KMS-11 (cell line): ENCODE measurements around the gene PDHX.

ENCODE experiments used
- H2AFZ ChIP-seq: fragments of 200-600 bp; sonication (generic); 2 replicates; pipeline ENCODE4 v1.6.1; 2016; ENCODE audit warnings: antibody characterized with exemption, mixed run types, low read depth
- H3K27ac ChIP-seq: fragments of 200-600 bp; sonication (generic); 2 replicates; pipeline ENCODE4 v1.6.1; 2016; ENCODE audit warnings: mild to moderate bottlenecking, mixed run types
- H3K27me3 ChIP-seq: fragments of 200-600 bp; sonication (generic); 2 replicates; pipeline ENCODE4 v1.6.1; 2017; ENCODE audit warnings: mild to moderate bottlenecking, low read depth, mixed run types, moderate library complexity; ENCODE audit not compliant: insufficient read depth
- H3K36me3 ChIP-seq: fragments of 200-600 bp; sonication (generic); 2 replicates; pipeline ENCODE4 v1.6.1; 2017; ENCODE audit warnings: mild to moderate bottlenecking, mixed run types; ENCODE audit not compliant: insufficient read depth
- H3K4me1 ChIP-seq: fragments of 200-600 bp; sonication (generic); 2 replicates; pipeline ENCODE4 v1.6.1; 2016; ENCODE audit warnings: mild to moderate bottlenecking, low read depth, mixed run types; ENCODE audit not compliant: poor library complexity, severe bottlenecking
- H3K4me2 ChIP-seq: fragments of 200-600 bp; sonication (generic); 2 replicates; pipeline ENCODE4 v1.7.0; 2016; ENCODE audit warnings: mild to moderate bottlenecking, mixed run types
- H3K4me3 ChIP-seq: fragments of 200-600 bp; sonication (generic); IDR thresholded peaks from 2 replicates; pipeline ENCODE4 v1.6.1; 2017; ENCODE audit warnings: low read depth, low read length, mixed read lengths; ENCODE audit not compliant: insufficient read depth
- H3K79me2 ChIP-seq: fragments of 200-600 bp; sonication (generic); 2 replicates; pipeline ENCODE4 v1.6.1; 2016; ENCODE audit warnings: low read depth, mixed run types; ENCODE audit not compliant: insufficient read depth
- H3K9ac ChIP-seq: fragments of 200-600 bp; sonication (generic); 2 replicates; pipeline ENCODE4 v1.6.1; 2016; ENCODE audit warnings: mild to moderate bottlenecking, mixed run types
- H4K20me1 ChIP-seq: fragments of 200-600 bp; sonication (generic); 2 replicates; pipeline ENCODE4 v1.6.1; 2016; ENCODE audit warnings: mild to moderate bottlenecking, mixed run types; ENCODE audit not compliant: insufficient read depth
- CTCF ChIP-seq: fragments of 200-600 bp; sonication (generic); conservative IDR thresholded peaks from 2 replicates; pipeline ENCODE4 v1.6.1; 2017; ENCODE audit warnings: low read depth, mild to moderate bottlenecking, antibody characterized with exemption, low read length, moderate library complexity, mixed read lengths

The PDHX gene

DNA sequence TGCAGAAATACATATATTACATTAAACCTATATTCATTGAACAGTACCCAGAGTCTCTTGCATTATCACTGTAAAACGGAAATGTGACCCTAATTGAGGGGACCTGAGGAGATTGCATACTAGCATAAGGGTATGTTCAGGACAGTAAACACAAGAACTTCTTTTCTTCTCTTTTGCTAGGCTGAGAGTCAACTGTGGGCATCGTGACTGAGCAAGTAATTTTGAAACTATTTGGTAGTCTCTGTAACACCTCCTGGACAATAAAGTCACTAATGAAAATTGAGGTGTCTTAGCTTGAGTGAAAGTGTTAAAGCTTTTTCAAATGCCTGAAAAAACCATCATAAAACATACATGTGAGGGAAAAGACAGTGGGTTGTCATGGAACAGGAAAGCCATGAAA lies 90.9 kb downstream of the PDHX start:
- H3K36me3 ChIP-seq = no peaks in the 10 kb centered on the region
- H3K4me3 ChIP-seq = no peak overlapping the region
- no peak overlapping the region for H2AFZ ChIP-seq
- H3K79me2 ChIP-seq = no peaks in the 10 kb centered on the region
- H3K27ac ChIP-seq = no peak overlapping the region
- no peaks in the 10 kb centered on the region for H4K20me1 ChIP-seq
- no peaks in the 10 kb centered on the region for H3K27me3 ChIP-seq
- TF ChIP-seq CTCF = no peak
- H3K4me1 ChIP-seq = peaks cover 34% of the 10 kb centered on the region
- no peak overlapping the region for H3K9ac ChIP-seq
- H3K4me2 ChIP-seq = no peak overlapping the region

DNA sequence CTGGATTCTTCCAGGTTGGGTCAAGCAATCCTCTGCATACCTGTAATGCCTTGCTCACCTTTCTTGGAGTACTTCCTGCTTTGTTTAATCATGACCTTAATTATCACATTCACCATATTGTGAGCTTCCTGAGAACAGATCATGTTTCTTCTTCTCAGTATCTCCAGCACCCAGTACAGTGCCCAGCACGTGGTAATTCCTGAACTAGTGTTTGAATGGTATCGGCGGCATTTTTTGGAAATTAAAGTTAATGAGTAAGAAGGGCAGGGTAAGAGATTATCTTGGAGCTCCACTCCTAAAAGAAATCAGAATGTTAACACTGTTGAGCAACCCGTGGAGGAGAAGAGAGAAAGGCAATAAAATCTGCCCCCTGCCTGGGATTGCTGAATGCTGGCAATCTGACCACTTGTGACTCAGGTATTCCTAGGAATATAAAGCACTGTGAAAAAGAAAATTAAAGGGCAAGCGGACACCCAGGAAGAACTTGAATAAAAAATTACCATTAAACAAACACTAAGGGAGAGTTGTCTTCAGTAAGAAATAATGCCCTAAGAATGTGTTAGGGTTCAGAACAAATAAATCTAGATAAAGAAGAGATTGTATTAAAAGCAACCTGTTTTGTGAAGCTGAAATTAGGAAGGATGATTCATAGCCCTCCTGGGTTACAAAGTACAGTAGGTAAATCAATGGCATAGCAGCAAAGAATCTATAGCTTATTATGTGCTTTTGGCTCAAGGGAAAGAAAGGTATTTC lies 92.9 kb downstream of the PDHX start:
- H3K4me1 ChIP-seq = peaks cover 44% of the 10 kb centered on the region
- H3K79me2 ChIP-seq = no peaks in the 10 kb centered on the region
- no peaks in the 10 kb centered on the region for H4K20me1 ChIP-seq
- TF ChIP-seq CTCF = no peak
- no peak overlapping the region for H3K4me2 ChIP-seq
- H2AFZ ChIP-seq = no peak overlapping the region
- H3K9ac ChIP-seq = no peak overlapping the region
- no peak overlapping the region for H3K4me3 ChIP-seq
- H3K27me3 ChIP-seq = no peaks in the 10 kb centered on the region
- H3K36me3 ChIP-seq = no peaks in the 10 kb centered on the region
- no peak overlapping the region for H3K27ac ChIP-seq

GRCh38 chr11:35009944-35010342 lies 93.5 kb downstream of the PDHX start:
- Histone ChIP-seq H3K36me3 (no peaks in the 10 kb centered on the region), H3K79me2 (no peaks in the 10 kb centered on the region), H3K27me3 (no peaks in the 10 kb centered on the region), H3K4me3 (no peak overlapping the region), H3K4me1 (peaks cover 48% of the 10 kb centered on the region), H3K9ac (no peak overlapping the region), H3K4me2 (no peak overlapping the region), H4K20me1 (no peaks in the 10 kb centered on the region), H3K27ac (no peak overlapping the region), H2AFZ (no peak overlapping the region)
- TF ChIP-seq CTCF = no peak

DNA sequence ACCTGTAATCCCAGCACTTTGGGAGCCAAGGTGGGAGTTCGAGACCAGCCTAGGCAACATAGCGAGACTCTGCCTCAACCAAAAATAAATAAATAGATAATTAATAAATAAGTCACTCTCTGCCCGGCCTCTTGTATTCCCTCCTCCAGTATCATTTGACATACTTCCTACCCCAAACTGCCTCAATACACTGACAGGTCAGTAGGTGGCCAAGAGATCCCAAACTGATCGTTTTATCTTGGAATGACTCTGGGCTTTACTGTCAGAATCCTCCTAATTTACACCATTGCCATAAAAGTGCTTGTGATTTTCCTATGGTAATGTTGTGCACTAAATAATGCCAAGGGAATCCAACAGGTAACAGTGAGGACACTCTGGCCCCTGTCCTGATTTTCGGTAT lies 94.2 kb downstream of the PDHX start:
- no peaks in the 10 kb centered on the region for H3K36me3 ChIP-seq
- no peak overlapping the region for H2AFZ ChIP-seq
- H3K4me3 ChIP-seq = no peak overlapping the region
- H4K20me1 ChIP-seq = no peaks in the 10 kb centered on the region
- H3K27ac ChIP-seq = no peak overlapping the region
- no peaks in the 10 kb centered on the region for H3K27me3 ChIP-seq
- no peaks in the 10 kb centered on the region for H3K79me2 ChIP-seq
- H3K9ac ChIP-seq = no peak overlapping the region
- no peak for TF ChIP-seq CTCF
- no peak overlapping the region for H3K4me2 ChIP-seq
- H3K4me1 ChIP-seq = peaks cover 48% of the 10 kb centered on the region
